HG03460 (cell line): ENCODE measurements around the gene DGKA.
"Not testable (repeated sequence)": the region's sequence is repeated elsewhere in the genome, so short reads cannot be mapped to it uniquely, and the experiment has no call there.

Source experiments
- ATAC-seq: cut with Tn5 transposase; IDR thresholded peaks from one replicate; pipeline ENCODE4 v1.9.1; 2021; ENCODE audit not compliant: unreplicated experiment

The DGKA gene

DNA sequence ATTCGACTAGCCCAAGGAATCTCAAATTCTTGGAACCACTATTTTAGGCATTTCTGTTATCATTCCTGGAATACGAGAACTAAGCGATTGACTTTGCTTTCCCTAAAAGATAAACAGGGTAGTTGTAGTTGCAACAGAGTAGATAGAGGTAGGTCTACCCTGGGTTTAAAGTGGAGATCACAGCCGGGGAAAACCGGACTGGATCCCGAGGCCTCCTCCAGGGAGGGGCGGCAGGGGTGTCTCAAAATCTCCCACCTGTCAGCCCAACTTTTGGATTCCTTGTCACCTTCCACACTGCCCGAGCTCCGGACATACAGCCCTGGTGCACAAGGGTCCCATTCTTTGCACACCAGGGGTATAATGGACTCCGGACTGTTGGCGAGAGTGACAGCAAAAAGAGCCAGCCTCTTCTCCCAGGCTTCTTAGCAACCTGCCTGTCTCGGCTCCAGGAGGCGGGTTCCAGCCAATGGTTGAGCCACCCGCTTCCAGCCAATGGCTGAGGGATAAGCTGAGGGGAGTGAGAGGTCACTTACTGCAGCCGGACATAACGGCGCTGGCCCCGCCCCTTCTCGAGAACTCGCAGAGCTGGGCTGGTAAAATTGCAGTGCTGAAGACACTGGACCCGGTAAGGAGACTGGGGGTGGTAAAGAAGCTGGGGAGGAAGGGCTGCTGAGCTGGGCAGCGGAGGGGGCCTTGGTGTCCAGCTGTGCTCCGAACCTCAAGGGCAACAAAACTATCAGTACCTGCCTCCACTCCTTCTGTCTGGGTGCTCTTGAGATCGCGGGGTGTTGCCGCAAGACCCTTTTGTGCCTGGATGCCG lies 66.0 kb downstream of the DGKA start, which contains the start of gene SUOX:
SUOX (plus strand) TSS at position 562 of the 820 bp plus-strand sequence. CDS start 4,946 bp downstream, outside the sequence.
- peak; percentile 99 for ATAC-seq

DNA sequence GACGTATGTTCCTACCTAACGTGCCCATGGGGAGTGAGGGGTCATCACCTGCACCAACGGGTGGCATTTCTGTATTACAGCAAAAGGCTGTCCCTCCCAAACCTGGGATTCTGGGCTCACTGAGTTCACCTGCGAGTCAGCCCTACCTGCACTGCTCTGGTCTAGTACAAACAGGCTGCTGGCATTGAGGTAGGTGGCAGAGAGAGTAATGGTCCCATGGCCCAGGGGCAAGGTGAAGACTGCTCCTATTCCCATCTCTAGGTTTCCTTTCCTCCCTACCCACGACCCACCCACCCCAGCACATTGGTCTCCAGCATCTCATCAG lies 66.5 kb downstream of the DGKA start:
- ATAC-seq: no peak

DNA sequence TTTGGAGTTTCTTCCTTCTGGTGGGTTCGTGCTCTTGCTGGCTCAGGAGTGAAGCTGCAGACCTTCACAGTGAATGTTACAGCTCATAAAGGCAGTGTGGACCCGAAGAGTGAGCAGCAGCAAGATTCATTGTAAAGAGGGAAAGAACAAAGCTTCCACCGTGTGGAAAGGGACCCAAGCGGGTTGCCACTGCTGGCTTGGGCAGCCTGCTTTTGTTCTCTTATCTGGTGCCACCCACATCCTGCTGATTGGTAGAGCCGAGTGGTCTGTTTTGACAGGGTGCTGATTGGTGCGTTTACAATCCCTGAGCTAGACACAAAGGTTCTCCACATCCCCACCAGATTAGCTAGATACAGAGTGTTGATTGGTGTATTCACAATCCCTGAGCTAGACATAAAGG lies 68.6 kb downstream of the DGKA start:
- not testable (repeated sequence) for ATAC-seq

DNA sequence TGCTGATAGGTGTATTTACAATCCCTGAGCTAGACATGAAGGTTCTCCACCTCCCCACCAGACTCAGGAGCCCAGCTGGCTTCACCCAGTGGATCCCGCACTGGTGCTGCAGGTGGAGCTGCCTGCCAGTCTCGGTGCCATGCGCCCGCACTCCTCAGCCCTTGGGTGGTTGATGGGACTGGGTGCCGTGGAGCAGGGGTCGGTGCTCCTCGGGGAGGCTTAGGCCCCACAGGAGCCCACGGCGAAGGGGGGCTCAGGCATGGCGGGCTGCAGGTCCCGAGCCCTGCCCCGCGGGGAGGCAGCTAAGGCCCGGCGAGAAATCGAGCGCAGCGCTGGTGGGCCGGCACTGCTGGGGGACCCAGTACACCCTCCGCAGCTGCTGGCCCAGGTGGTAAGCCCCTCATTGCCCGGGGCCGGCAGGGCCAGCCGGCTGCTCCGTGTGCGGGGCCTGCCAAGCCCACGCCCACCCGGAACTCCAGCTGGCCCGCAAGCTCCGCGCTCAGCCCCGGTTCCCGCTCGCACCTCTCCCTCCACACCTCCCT lies 69.1 kb downstream of the DGKA start:
- ATAC-seq: not testable (repeated sequence)

DNA sequence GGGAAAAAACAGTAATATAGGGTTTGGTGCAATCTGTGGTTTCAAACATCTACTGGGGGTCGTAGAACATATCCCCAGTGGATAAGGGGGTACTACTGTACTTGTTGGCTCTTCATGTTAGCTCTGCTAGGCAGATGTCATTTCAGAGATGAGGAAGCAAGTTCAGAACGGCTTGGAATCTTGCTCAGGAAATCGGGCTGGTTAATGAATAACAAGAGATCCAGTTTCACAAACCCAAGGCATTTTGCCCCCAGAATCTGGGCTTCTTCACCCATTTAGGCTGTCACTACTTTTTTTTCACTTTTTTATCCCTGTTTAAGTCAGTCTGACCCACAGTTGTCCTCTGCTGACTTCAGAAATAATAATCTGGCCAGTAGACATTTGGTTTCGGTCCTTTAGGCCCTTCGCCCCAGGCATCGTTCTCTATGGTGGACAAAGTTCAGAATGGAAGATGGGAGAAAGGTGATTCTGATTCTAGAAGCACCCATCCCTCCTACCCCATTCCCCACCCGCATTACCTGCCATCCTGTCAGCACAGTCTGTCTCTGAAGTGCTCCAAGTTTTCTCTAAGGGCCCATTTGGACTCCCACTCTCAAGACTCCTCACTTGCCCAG lies 70.6 kb downstream of the DGKA start:
- no peak for ATAC-seq

DNA sequence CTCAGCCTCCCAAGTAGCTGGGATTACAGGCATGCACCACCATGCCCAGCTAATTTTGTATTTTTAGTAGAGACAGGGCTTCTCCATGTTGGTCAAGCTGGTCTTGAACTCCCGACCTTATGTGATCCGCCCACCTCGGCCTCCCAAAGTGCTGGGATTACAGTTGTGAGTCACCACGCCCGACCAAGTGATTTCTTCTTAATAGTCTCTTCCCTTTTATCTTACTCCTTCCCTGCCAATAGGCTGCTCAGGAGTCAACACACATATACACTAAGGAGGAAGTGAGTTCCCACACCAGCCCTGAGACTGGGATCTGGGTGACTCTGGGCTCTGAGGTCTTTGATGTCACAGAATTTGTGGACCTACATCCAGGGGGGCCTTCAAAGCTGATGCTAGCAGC lies 72.4 kb downstream of the DGKA start:
- not testable (repeated sequence) for ATAC-seq
